CD4-positive, alpha-beta memory T cell (primary cell): ENCODE measurements around the gene TIMM23. TPM values are rescaled to one million over a fixed set of nuclear protein-coding genes. Genes with fewer than 3 reads are reported as not detected.
"Not testable (repeated sequence)": the region's sequence is repeated elsewhere in the genome, so short reads cannot be mapped to it uniquely, and the experiment has no call there.

ENCODE experiments used
- CTCF ChIA-PET: fragments of 350-600 bp; sonication (Branson Sonifier 250); formaldehyde crosslinking; loops from one replicate; lab custom pipeline; 2021; ENCODE audit warnings: inconsistent platforms; ENCODE audit not compliant: partially characterized antibody; lab: Charles Lee
- POLR2A ChIA-PET: fragments of 350-600 bp; sonication (Branson Sonifier 250); formaldehyde crosslinking; loops from one replicate; lab custom pipeline; 2021; ENCODE audit not compliant: partially characterized antibody; lab: Charles Lee
- DNase-seq, 5 donors: peaks; one replicate each; pipeline versions ENCODE4 v3.0.0 to v3.0.0-alpha.2; 2020 to 2022; ENCODE audit warnings: mixed read lengths in 1 of 5
- H3K27ac ChIP-seq: one replicate; pipeline ENCODE4 v1.7.0; 2013; ENCODE audit warnings: low read depth, low read length
- H3K27me3 ChIP-seq: 2 replicates; pipeline ENCODE4 v1.7.0; 2013; ENCODE audit warnings: mild to moderate bottlenecking, low read length, moderate library complexity; ENCODE audit not compliant: insufficient read depth
- H3K36me3 ChIP-seq: 2 replicates; pipeline ENCODE4 v1.7.0; 2013; ENCODE audit warnings: mild to moderate bottlenecking, low read length, moderate library complexity; ENCODE audit not compliant: insufficient read depth
- H3K4me1 ChIP-seq: 2 replicates; pipeline ENCODE4 v1.7.0; 2013; ENCODE audit warnings: mild to moderate bottlenecking, low read length, moderate library complexity; ENCODE audit not compliant: insufficient read depth
- H3K4me3 ChIP-seq, 2 donors: one replicate each; pipeline ENCODE4 v1.7.0; 2013; ENCODE audit warnings: low read length in 2 of 2, mild to moderate bottlenecking in 1 of 2
- H3K9me3 ChIP-seq, 2 donors: one replicate each; pipeline ENCODE4 v1.7.0; 2013; ENCODE audit warnings: low read length in 2 of 2, control low read depth in 1 of 2; ENCODE audit not compliant: control insufficient read depth in 1 of 2
- H3K27ac Mint-ChIP-seq, 7 donors: one replicate each; pipeline ENCODE4 v1.8.0; 2020 to 2021; ENCODE audit warnings: mixed read lengths in 7 of 7, mild to moderate bottlenecking in 6 of 7, inconsistent platforms in 3 of 7, moderate library complexity in 3 of 7
- H3K27me3 Mint-ChIP-seq, 2 donors: one replicate each; pipeline ENCODE4 v1.8.0; 2020 to 2021; ENCODE audit warnings: mixed read lengths in 2 of 2
- H3K36me3 Mint-ChIP-seq, 2 donors: one replicate each; pipeline ENCODE4 v1.8.0; 2020 to 2021; ENCODE audit warnings: mixed read lengths in 2 of 2, inconsistent platforms in 1 of 2, mild to moderate bottlenecking in 1 of 2
- H3K4me1 Mint-ChIP-seq, 4 donors: one replicate each; pipeline ENCODE4 v1.8.0; 2020 to 2021; ENCODE audit warnings: mixed read lengths in 4 of 4, mild to moderate bottlenecking in 1 of 4
- H3K4me3 Mint-ChIP-seq, 8 donors: one replicate each; pipeline ENCODE4 v1.8.0; 2020 to 2021; ENCODE audit warnings: mixed read lengths in 8 of 8, mild to moderate bottlenecking in 7 of 8, moderate library complexity in 6 of 8, inconsistent platforms in 3 of 8
- H3K9me3 Mint-ChIP-seq, 8 donors: one replicate each; pipeline ENCODE4 v1.8.0; 2020 to 2021; ENCODE audit warnings: mixed read lengths in 8 of 8, mild to moderate bottlenecking in 5 of 8, inconsistent platforms in 3 of 8, moderate library complexity in 1 of 8
- intact Hi-C: fragments of 100-400 bp; cut with micrococcal nuclease; formaldehyde crosslinking; loops from one replicate; pipeline ENCODE4 v1.15.1; 2023
- polyA plus RNA-seq, 2 donors: library from polyadenylated mRNA; unstranded; fragments of 300-500 nt; fragmentation: Illumina TruSeq; gene quantifications; one replicate each; pipeline ENCODE4 v1.2.3, GENCODE V29; 2021
- total RNA-seq, 2 experiments: library from RNA; stranded (reverse); gene quantifications; one replicate each; pipeline ENCODE4 v1.2.3, GENCODE V29; 2021

TIMM23 gene
- 10 to 100 TPM; 25.0 to 25.5 TPM for total RNA-seq
- 10 to 100 TPM; 62.8 to 66.6 TPM for polyA plus RNA-seq

GRCh38 chr10:45972106-45972812 is at the start of gene TIMM23:
TIMM23 (plus strand) TSS chr10:45972489; CDS start chr10:45972625, 136 bp downstream.
- CTCF ChIA-PET, intact Hi-C loops, H3K9me3 Mint-ChIP-seq, H3K27me3 Mint-ChIP-seq, H3K36me3 ChIP-seq, H3K27me3 ChIP-seq, H3K9me3 ChIP-seq: not testable (repeated sequence)
- POLR2A ChIA-PET = interaction anchor here (1.0 kb wide), 1 partner anchor 105 kb away, joined by 3 read pairs; no protein-coding TSS in a partner anchor
- Mint-ChIP-seq H3K4me1 (peaks cover 19 to 57% (median 34%) of the 10 kb centered on the region in 4 donors), H3K36me3 (peaks cover 4 to 22% of the 10 kb centered on the region in 2 donors), H3K27ac (peak within 1 kb of the TSS; percentile 93 to 97 (median 96)), H3K4me3 (peak within 1 kb of the TSS; percentile 98 to 100 (median 99))
- Histone ChIP-seq H3K4me3 (peak within 1 kb of the TSS; percentile 74 to 93), H3K27ac (peak within 1 kb of the TSS; percentile 69), H3K4me1 (peaks cover 24% of the 10 kb centered on the region)
- DNase-seq = peak; percentile 87 to 90 (median 88)

GRCh38 chr10:45926790-45927189 is 45.5 kb upstream of the TIMM23 start:
- H3K27me3 ChIP-seq, H3K4me1 ChIP-seq, H3K9me3 Mint-ChIP-seq, H3K27ac ChIP-seq, H3K4me3 Mint-ChIP-seq, DNase-seq, POLR2A ChIA-PET, H3K9me3 ChIP-seq, H3K36me3 ChIP-seq, CTCF ChIA-PET, H3K36me3 Mint-ChIP-seq, H3K27ac Mint-ChIP-seq, H3K27me3 Mint-ChIP-seq, intact Hi-C loops, H3K4me1 Mint-ChIP-seq, H3K4me3 ChIP-seq: not testable (repeated sequence)

GRCh38 chr10:45931305-45931704 is 41.0 kb upstream of the TIMM23 start:
- H3K27me3 Mint-ChIP-seq, H3K9me3 Mint-ChIP-seq, DNase-seq, H3K27me3 ChIP-seq, POLR2A ChIA-PET, H3K4me3 Mint-ChIP-seq, H3K4me3 ChIP-seq, intact Hi-C loops, H3K27ac ChIP-seq, H3K36me3 ChIP-seq, H3K9me3 ChIP-seq, H3K27ac Mint-ChIP-seq, H3K4me1 Mint-ChIP-seq, H3K4me1 ChIP-seq, CTCF ChIA-PET: not testable (repeated sequence)
- H3K36me3 Mint-ChIP-seq = peaks cover 20 to 23% of the 10 kb centered on the region in 2 donors

- Mint-ChIP-seq H3K36me3 (peaks cover 20% of the 10 kb centered on the region in 2 donors), H3K27ac (peak overlapping the region in 1 of 7 donors; percentile 48)
- DNase-seq, H3K4me3 ChIP-seq, H3K4me3 Mint-ChIP-seq, CTCF ChIA-PET, H3K4me1 Mint-ChIP-seq, H3K27me3 Mint-ChIP-seq, H3K27me3 ChIP-seq, H3K4me1 ChIP-seq, H3K9me3 Mint-ChIP-seq, H3K9me3 ChIP-seq, H3K36me3 ChIP-seq, H3K27ac ChIP-seq, intact Hi-C loops, POLR2A ChIA-PET: not testable (repeated sequence)
Observed at GRCh38 chr10:45934788-45935187, 37.5 kb upstream of the TIMM23 start.

- H3K27ac ChIP-seq, DNase-seq, H3K4me3 ChIP-seq, H3K4me3 Mint-ChIP-seq, H3K9me3 ChIP-seq, H3K9me3 Mint-ChIP-seq, CTCF ChIA-PET, H3K36me3 ChIP-seq, H3K27me3 Mint-ChIP-seq, H3K4me1 ChIP-seq, intact Hi-C loops, H3K4me1 Mint-ChIP-seq, POLR2A ChIA-PET, H3K27me3 ChIP-seq: not testable (repeated sequence)
- peak overlapping the region in 2 of 7 donors; percentile 12 to 30 for H3K27ac Mint-ChIP-seq
- H3K36me3 Mint-ChIP-seq = peaks cover 13% of the 10 kb centered on the region in 2 donors
Observed at GRCh38 chr10:45939176-45939697, 33.1 kb upstream of the TIMM23 start.

- H3K4me3 Mint-ChIP-seq, H3K27ac Mint-ChIP-seq, POLR2A ChIA-PET, CTCF ChIA-PET, DNase-seq, H3K4me1 Mint-ChIP-seq, H3K27me3 ChIP-seq, H3K9me3 Mint-ChIP-seq, H3K27me3 Mint-ChIP-seq, H3K9me3 ChIP-seq, intact Hi-C loops, H3K4me3 ChIP-seq, H3K4me1 ChIP-seq, H3K36me3 ChIP-seq, H3K27ac ChIP-seq: not testable (repeated sequence)
- H3K36me3 Mint-ChIP-seq = peaks cover 7 to 15% of the 10 kb centered on the region in 2 donors
Observed at GRCh38 chr10:45941196-45941595, 31.1 kb upstream of the TIMM23 start.

GRCh38 chr10:45945476-45945875 is 26.8 kb upstream of the TIMM23 start:
- H3K4me3 Mint-ChIP-seq, CTCF ChIA-PET, H3K4me1 ChIP-seq, H3K4me1 Mint-ChIP-seq, H3K9me3 Mint-ChIP-seq, DNase-seq, H3K27ac Mint-ChIP-seq, H3K36me3 ChIP-seq, H3K4me3 ChIP-seq, POLR2A ChIA-PET, H3K27me3 Mint-ChIP-seq, H3K27ac ChIP-seq, H3K9me3 ChIP-seq, H3K27me3 ChIP-seq, intact Hi-C loops: not testable (repeated sequence)
- H3K36me3 Mint-ChIP-seq = peaks cover 0 to 22% of the 10 kb centered on the region in 2 donors
